K562 (cell line): ENCODE measurements around the gene MEOX1.

Experiments used
- CTCF ChIP-seq, 3 experiments: IDR thresholded peaks in 2 of 3; conservative IDR thresholded peaks in 1 of 3; 2 replicates each; pipeline ENCODE4 v1.5.1; 2011 to 2012; ENCODE audit warnings: low read length in 3 of 3, mild to moderate bottlenecking in 3 of 3, control low read depth in 2 of 3, improper control_type of control experiment in 1 of 3, inconsistent platforms in 1 of 3, low read depth in 1 of 3, mixed read lengths in 1 of 3, moderate library complexity in 1 of 3; ENCODE audit not compliant: insufficient read depth in 2 of 3
- L3MBTL2 ChIP-seq: fragments of 450-650 bp; IDR thresholded peaks from 2 replicates; pipeline ENCODE4 v1.6.1; 2016; ENCODE audit warnings: mild to moderate bottlenecking, moderate library complexity
- ZNF146 ChIP-seq: IDR thresholded peaks from one replicate; pipeline ENCODE4 v1.6.1; 2018; ENCODE audit warnings: missing compliant biosample characterization; ENCODE audit not compliant: unreplicated experiment

GRCh38 chr17:43709210-43709609 lies 47.5 kb upstream of the MEOX1 start:
- no peak for TF ChIP-seq ZNF146 (CRISPR knock-in tag)
- TF ChIP-seq CTCF (IDR thresholded peaks at IDR 0.05 in 2 of 3, conservative IDR thresholded peaks at IDR 0.05 in 1 of 3; ENCODE audit: insufficient read depth in 2 of 3, low read depth in 1 of 3, low read length in 3 of 3): no peak
- TF ChIP-seq L3MBTL2: no peak
